H9 (cell line): ENCODE results near the gene BRICD5. TPM values are rescaled to one million over a fixed set of nuclear protein-coding genes. Genes with fewer than 3 reads are reported as not detected.

Experiments
- DNase-seq: peaks from one replicate; pipeline ENCODE4 v3.0.0-alpha.2; 2017
- H2AFZ ChIP-seq: one replicate; pipeline ENCODE4 v1.6.1; 2013; ENCODE audit warnings: mild to moderate bottlenecking, low read length, control low read depth, moderate library complexity
- H2AK5ac ChIP-seq: 2 replicates; pipeline ENCODE4 v1.6.1; 2013; ENCODE audit warnings: low read length, control low read depth, mixed read lengths; ENCODE audit not compliant: insufficient read length
- H2BK120ac ChIP-seq: one replicate; pipeline ENCODE4 v1.6.1; 2013; ENCODE audit warnings: low read depth, mild to moderate bottlenecking, low read length, control low read depth, inconsistent platforms; ENCODE audit not compliant: poor library complexity, severe bottlenecking
- H2BK12ac ChIP-seq: 2 replicates; pipeline ENCODE4 v1.6.1; 2013; ENCODE audit warnings: low read length, control low read depth, mixed read lengths, low read depth; ENCODE audit not compliant: insufficient read length
- H2BK15ac ChIP-seq: 2 replicates; pipeline ENCODE4 v1.6.1; 2013; ENCODE audit warnings: low read depth, low read length, control low read depth
- H2BK20ac ChIP-seq: one replicate; pipeline ENCODE4 v1.6.1; 2013; ENCODE audit warnings: low read depth, mild to moderate bottlenecking, low read length, control low read depth, inconsistent platforms; ENCODE audit not compliant: poor library complexity, severe bottlenecking
- H2BK5ac ChIP-seq: 2 replicates; pipeline ENCODE4 v1.6.1; 2013; ENCODE audit warnings: low read length, control low read depth, mixed read lengths; ENCODE audit not compliant: insufficient read length
- H3K14ac ChIP-seq: 2 replicates; pipeline ENCODE4 v1.6.1; 2013; ENCODE audit warnings: low read length, control low read depth; ENCODE audit not compliant: insufficient read depth
- H3K18ac ChIP-seq: 2 replicates; pipeline ENCODE4 v1.6.1; 2013; ENCODE audit warnings: low read depth, mild to moderate bottlenecking, mixed read lengths, low read length, control low read depth; ENCODE audit not compliant: insufficient read length
- H3K23ac ChIP-seq: 2 replicates; pipeline ENCODE4 v1.6.1; 2013; ENCODE audit warnings: low read length, control low read depth, mixed read lengths, low read depth; ENCODE audit not compliant: insufficient read length
- H3K23me2 ChIP-seq: 2 replicates; pipeline ENCODE4 v1.6.1; 2013; ENCODE audit warnings: low read depth, mild to moderate bottlenecking, mixed read lengths, low read length, control low read depth; ENCODE audit not compliant: insufficient read length, poor library complexity, severe bottlenecking
- H3K27ac ChIP-seq: 2 replicates; pipeline ENCODE4 v1.5.1; 2013; ENCODE audit warnings: low read length, control low read depth, mixed read lengths, low read depth; ENCODE audit not compliant: insufficient read length
- H3K27me3 ChIP-seq: 2 replicates; pipeline ENCODE4 v1.6.1; 2013; ENCODE audit warnings: low read length, control low read depth, inconsistent platforms; ENCODE audit not compliant: insufficient read depth
- H3K4ac ChIP-seq: 2 replicates; pipeline ENCODE4 v1.6.1; 2013; ENCODE audit warnings: low read depth, mild to moderate bottlenecking, control low read depth, inconsistent platforms, low read length, moderate library complexity
- H3K4me1 ChIP-seq: 2 replicates; pipeline ENCODE4 v1.6.1; 2013; ENCODE audit warnings: low read length, control low read depth, inconsistent platforms; ENCODE audit not compliant: insufficient read depth
- H3K4me2 ChIP-seq: 2 replicates; pipeline ENCODE4 v1.6.1; 2013; ENCODE audit warnings: low read length, control low read depth, mixed read lengths; ENCODE audit not compliant: insufficient read length, insufficient read depth
- H3K56ac ChIP-seq: 2 replicates; pipeline ENCODE4 v1.6.1; 2013; ENCODE audit warnings: low read depth, mild to moderate bottlenecking, mixed read lengths, low read length, control low read depth; ENCODE audit not compliant: insufficient read length
- H3K79me1 ChIP-seq: 2 replicates; pipeline ENCODE4 v1.6.1; 2013; ENCODE audit warnings: low read depth, mild to moderate bottlenecking, moderate library complexity, low read length, control low read depth, inconsistent platforms; ENCODE audit not compliant: insufficient read depth, poor library complexity, severe bottlenecking
- H3K79me2 ChIP-seq: 2 replicates; pipeline ENCODE4 v1.6.1; 2013; ENCODE audit warnings: low read length, control low read depth, inconsistent platforms; ENCODE audit not compliant: insufficient read depth
- H3K9ac ChIP-seq: 2 replicates; pipeline ENCODE4 v1.6.1; 2013; ENCODE audit warnings: low read length, control low read depth, mixed read lengths; ENCODE audit not compliant: insufficient read length; ENCODE audit errors: extremely low read depth
- H3K9me3 ChIP-seq: one replicate; pipeline ENCODE4 v1.6.1; 2013; ENCODE audit warnings: low read depth, low read length, inconsistent platforms; ENCODE audit not compliant: control insufficient read depth
- H3T11ph ChIP-seq: one replicate; pipeline ENCODE4 v1.6.1; 2013; ENCODE audit warnings: mild to moderate bottlenecking, low read length, control low read depth, inconsistent platforms
- H4K20me1 ChIP-seq: one replicate; pipeline ENCODE4 v1.6.1; 2013; ENCODE audit not compliant: control insufficient read depth, insufficient read length, insufficient read depth
- H4K5ac ChIP-seq: 2 replicates; pipeline ENCODE4 v1.6.1; 2013; ENCODE audit warnings: low read depth, mild to moderate bottlenecking, mixed read lengths, low read length, control low read depth; ENCODE audit not compliant: insufficient read length
- H4K8ac ChIP-seq: replicated peaks from 2 replicates; pipeline ENCODE4 v1.6.1; 2013; ENCODE audit warnings: low read length, control low read depth, mixed read lengths, low read depth; ENCODE audit not compliant: insufficient read length
- H4K91ac ChIP-seq: 2 replicates; pipeline ENCODE4 v1.6.1; 2013; ENCODE audit warnings: low read depth, mild to moderate bottlenecking, moderate library complexity, mixed read lengths, low read length, control low read depth; ENCODE audit not compliant: insufficient read length
- H3K27ac Mint-ChIP-seq, 3 experiments: 2 replicates in 2 of 3; 3 replicates in 1 of 3; pipeline ENCODE4 v1.8.0; 2020 to 2021; ENCODE audit warnings: mixed read lengths in 3 of 3, mild to moderate bottlenecking in 1 of 3, moderate library complexity in 1 of 3
- H3K27me3 Mint-ChIP-seq: 2 replicates; pipeline ENCODE4 v1.8.0; 2021; ENCODE audit warnings: low read depth, mild to moderate bottlenecking, moderate library complexity, mixed read lengths
- H3K36me3 Mint-ChIP-seq, 3 experiments: 2 replicates in 2 of 3; 3 replicates in 1 of 3; pipeline ENCODE4 v1.8.0; 2020 to 2021; ENCODE audit warnings: low read depth in 3 of 3, mixed read lengths in 3 of 3; ENCODE audit not compliant: insufficient read depth in 1 of 3
- H3K4me1 Mint-ChIP-seq, 2 experiments: 2 replicates each; pipeline ENCODE4 v1.8.0; 2020; ENCODE audit warnings: mixed read lengths in 2 of 2
- H3K4me3 Mint-ChIP-seq, 2 experiments: 2 replicates in 1 of 2; 3 replicates in 1 of 2; pipeline ENCODE4 v1.8.0; 2020 to 2021; ENCODE audit warnings: mild to moderate bottlenecking in 2 of 2, mixed read lengths in 2 of 2, moderate library complexity in 1 of 2
- H3K9me3 Mint-ChIP-seq, 2 experiments: 2 replicates in 1 of 2; 3 replicates in 1 of 2; pipeline ENCODE4 v1.8.0; 2020; ENCODE audit warnings: mild to moderate bottlenecking in 2 of 2, mixed read lengths in 2 of 2, moderate library complexity in 1 of 2
- WGBS: extraction: QIAGEN DNeasy Blood & Tissue Kit; methylation state at CpG from one replicate; pipeline ENCODE4 v1.1.7; 2013; ENCODE audit warnings: missing lambda C conversion rate, low lambda C conversion rate, mixed read lengths; ENCODE audit not compliant: insufficient read length; ENCODE audit errors: extremely low coverage; 5-methylcytosine and 5-hydroxymethylcytosine counted together
- total RNA-seq: library from RNA; stranded (reverse); gene quantifications from 2 replicates; pipeline ENCODE4 v1.2.1, GENCODE V29; 2021
- TF ChIP-seq, protein P1 (sequence below): fragments of 200-600 bp; sonication (generic); conservative IDR thresholded peaks from 3 replicates; pipeline ENCODE4 v1.8.0; 2021; ENCODE audit warnings: antibody characterized with exemption, mild to moderate bottlenecking

The BRICD5 gene
- total RNA-seq, 1 experiment from 2014 or later, result 11.9 TPM

DNA sequence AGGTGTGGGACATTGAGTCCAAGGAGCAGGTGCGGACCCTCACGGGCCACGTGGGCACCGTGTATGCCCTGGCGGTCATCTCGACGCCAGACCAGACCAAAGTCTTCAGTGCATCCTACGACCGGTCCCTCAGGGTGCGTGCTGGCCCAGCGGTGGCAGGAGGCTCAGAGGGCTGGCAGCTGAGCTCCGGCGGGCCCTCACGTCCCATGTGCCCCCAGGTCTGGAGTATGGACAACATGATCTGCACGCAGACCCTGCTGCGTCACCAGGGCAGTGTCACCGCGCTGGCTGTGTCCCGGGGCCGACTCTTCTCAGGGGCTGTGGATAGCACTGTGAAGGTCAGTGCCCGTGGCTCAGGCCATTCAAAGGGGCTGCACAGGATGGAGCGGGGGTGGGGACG lies 34.6 kb downstream of the BRICD5 start:
- Histone ChIP-seq H3K27ac (no peak overlapping the region), H3K4me1 (no peaks in the 10 kb centered on the region), H3K9me3 (no peaks in the 10 kb centered on the region), H3K56ac (no peak overlapping the region), H4K20me1 (no peaks in the 10 kb centered on the region), H2AFZ (no peak overlapping the region), H4K8ac (no peak overlapping the region), H3K23ac (no peak overlapping the region), H3T11ph (no peak overlapping the region), H2BK120ac (no peak overlapping the region), H3K9ac (no peak overlapping the region), H4K91ac (no peak overlapping the region), H3K79me1 (no peaks in the 10 kb centered on the region), H2BK12ac (no peak overlapping the region), H3K27me3 (no peaks in the 10 kb centered on the region), H2AK5ac (no peak overlapping the region), H2BK5ac (no peak overlapping the region), H2BK20ac (no peak overlapping the region), H3K79me2 (no peaks in the 10 kb centered on the region), H3K18ac (no peak overlapping the region), H2BK15ac (no peak overlapping the region), H3K14ac (no peak overlapping the region; the same call in 1 of the 2 replicates), H3K4me2 (no peak overlapping the region), H3K23me2 (peaks cover 4% of the 10 kb centered on the region), H3K4ac (no peak overlapping the region), H4K5ac (no peak overlapping the region)
- TF ChIP-seq, protein P1, sequence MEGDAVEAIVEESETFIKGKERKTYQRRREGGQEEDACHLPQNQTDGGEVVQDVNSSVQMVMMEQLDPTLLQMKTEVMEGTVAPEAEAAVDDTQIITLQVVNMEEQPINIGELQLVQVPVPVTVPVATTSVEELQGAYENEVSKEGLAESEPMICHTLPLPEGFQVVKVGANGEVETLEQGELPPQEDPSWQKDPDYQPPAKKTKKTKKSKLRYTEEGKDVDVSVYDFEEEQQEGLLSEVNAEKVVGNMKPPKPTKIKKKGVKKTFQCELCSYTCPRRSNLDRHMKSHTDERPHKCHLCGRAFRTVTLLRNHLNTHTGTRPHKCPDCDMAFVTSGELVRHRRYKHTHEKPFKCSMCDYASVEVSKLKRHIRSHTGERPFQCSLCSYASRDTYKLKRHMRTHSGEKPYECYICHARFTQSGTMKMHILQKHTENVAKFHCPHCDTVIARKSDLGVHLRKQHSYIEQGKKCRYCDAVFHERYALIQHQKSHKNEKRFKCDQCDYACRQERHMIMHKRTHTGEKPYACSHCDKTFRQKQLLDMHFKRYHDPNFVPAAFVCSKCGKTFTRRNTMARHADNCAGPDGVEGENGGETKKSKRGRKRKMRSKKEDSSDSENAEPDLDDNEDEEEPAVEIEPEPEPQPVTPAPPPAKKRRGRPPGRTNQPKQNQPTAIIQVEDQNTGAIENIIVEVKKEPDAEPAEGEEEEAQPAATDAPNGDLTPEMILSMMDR, result no peak
- H3K4me3 Mint-ChIP-seq, result no peak overlapping the region
- no peaks in the 10 kb centered on the region for H3K27me3 Mint-ChIP-seq
- DNase-seq, result no peak
- no peaks in the 10 kb centered on the region for H3K9me3 Mint-ChIP-seq
- no CpG with 5 or more reads among the region's 23 CpGs for WGBS
- H3K27ac Mint-ChIP-seq, result no peak overlapping the region
- peaks cover 11 to 44% (median 41%) of the 10 kb centered on the region in 3 experiments for H3K36me3 Mint-ChIP-seq
- no peaks in the 10 kb centered on the region for H3K4me1 Mint-ChIP-seq
